ENCODE results near the gene TTLL9. TPM values are rescaled to one million over a fixed set of nuclear protein-coding genes. Genes with fewer than 3 reads are reported as not detected.

TTLL9 gene
- total and polyA plus RNA-seq, 8 donors = 0.14 to 1.4 (median 0.35) TPM; not detected in 1

GRCh38 chr20:31934491-31934890, 64.1 kb downstream of the TTLL9 start:
- ATAC-seq = no peak
- intact Hi-C loops (cut with DNase I) = no loop called here
- Histone ChIP-seq H3K9me3 (no peaks in the 10 kb centered on the region), H3K4me3 (no peak overlapping the region), H3K36me3 (no peaks in the 10 kb centered on the region), H3K27ac (no peak overlapping the region), H3K4me1 (no peaks in the 10 kb centered on the region), H3K27me3 (no peaks in the 10 kb centered on the region)
- WGBS, 2 donors = 66 to 75% methylated on average over 14 of the region's 14 CpGs
- no peak for FAIRE-seq
- no peak for DNase-seq
- no peak for TF ChIP-seq CTCF (IDR thresholded peaks at IDR 0.05)

GRCh38 chr20:31934968-31935764, 64.7 kb downstream of the TTLL9 start:
- Histone ChIP-seq H3K4me1 (no peaks in the 10 kb centered on the region), H3K36me3 (no peaks in the 10 kb centered on the region), H3K27ac (no peak overlapping the region), H3K9me3 (no peaks in the 10 kb centered on the region), H3K27me3 (no peaks in the 10 kb centered on the region), H3K4me3 (no peak overlapping the region)
- intact Hi-C loops (cut with DNase I) = no loop called here
- WGBS, 2 donors = 50 to 56% methylated on average over 8 of the region's 8 CpGs
- TF ChIP-seq CTCF (IDR thresholded peaks at IDR 0.05) = no peak
- FAIRE-seq = no peak
- no peak for ATAC-seq
- no peak for DNase-seq

GRCh38 chr20:31936420-31936819, 66.0 kb downstream of the TTLL9 start:
- H3K4me3 ChIP-seq = no peak overlapping the region
- TF ChIP-seq CTCF (IDR thresholded peaks at IDR 0.05) = no peak
- H3K27me3 ChIP-seq = no peaks in the 10 kb centered on the region
- H3K27ac ChIP-seq = no peak overlapping the region
- 75 to 76% methylated on average over 4 of the region's 4 CpGs for WGBS, 2 donors
- H3K9me3 ChIP-seq = no peaks in the 10 kb centered on the region
- no peaks in the 10 kb centered on the region for H3K36me3 ChIP-seq
- DNase-seq (no peak), ATAC-seq (no peak), FAIRE-seq (no peak)
- no peaks in the 10 kb centered on the region for H3K4me1 ChIP-seq
- intact Hi-C loops (cut with DNase I) = no loop called here

GRCh38 chr20:31937820-31938219, 67.4 kb downstream of the TTLL9 start:
- intact Hi-C loops (cut with DNase I) = no loop called here
- no peak for TF ChIP-seq CTCF (IDR thresholded peaks at IDR 0.05)
- no peak overlapping the region for H3K27ac ChIP-seq
- H3K36me3 ChIP-seq = no peaks in the 10 kb centered on the region
- H3K4me1 ChIP-seq = no peaks in the 10 kb centered on the region
- DNase-seq (no peak), ATAC-seq (no peak), FAIRE-seq (no peak)
- H3K4me3 ChIP-seq = no peak overlapping the region
- WGBS, 2 donors = 17 to 25% methylated on average over 1 of the region's 1 CpG
- H3K9me3 ChIP-seq = no peaks in the 10 kb centered on the region
- no peaks in the 10 kb centered on the region for H3K27me3 ChIP-seq

GRCh38 chr20:31939661-31940060, 69.2 kb downstream of the TTLL9 start:
- Histone ChIP-seq H3K9me3 (no peaks in the 10 kb centered on the region), H3K4me3 (no peak overlapping the region), H3K27me3 (no peaks in the 10 kb centered on the region), H3K36me3 (peaks cover 0 to 1% (median 0%) of the 10 kb centered on the region in 3 donors), H3K27ac (no peak overlapping the region), H3K4me1 (no peaks in the 10 kb centered on the region)
- FAIRE-seq (no peak), ATAC-seq (no peak), DNase-seq (no peak)
- intact Hi-C loops (cut with DNase I) = no loop called here
- 84 to 86% methylated on average over 2 of the region's 2 CpGs for WGBS, 2 donors
- no peak for TF ChIP-seq CTCF (IDR thresholded peaks at IDR 0.05)
